ENCODE measurements around the gene C1QTNF1.
A peak's percentile ranks its signal among the peaks of the same experiment; 100 is the strongest.

Gene C1QTNF1

GRCh38 chr17:79042421-79043190 is 18.6 kb downstream of the C1QTNF1 start:
- peak; percentile 49 to 81 for DNase-seq

GRCh38 chr17:79043191-79043930 is 19.4 kb downstream of the C1QTNF1 start:
- DNase-seq = no peak

DNA sequence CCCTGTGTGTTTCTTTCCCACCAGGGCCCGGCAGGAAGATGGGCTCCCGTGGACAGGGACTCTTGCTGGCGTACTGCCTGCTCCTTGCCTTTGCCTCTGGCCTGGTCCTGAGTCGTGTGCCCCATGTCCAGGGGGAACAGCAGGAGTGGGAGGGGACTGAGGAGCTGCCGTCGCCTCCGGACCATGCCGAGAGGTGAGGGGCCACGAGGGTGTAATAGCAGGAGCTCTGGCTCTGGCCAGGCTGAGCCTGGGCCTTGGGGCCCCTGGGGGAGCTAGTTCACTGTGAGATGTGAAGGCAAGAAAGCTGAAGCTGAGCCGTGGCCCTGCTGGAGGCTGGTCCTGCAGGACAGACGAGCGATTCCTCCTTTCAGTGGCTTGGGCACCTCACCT is 20.0 kb downstream of the C1QTNF1 start:
- DNase-seq = no peak

- DNase-seq = no peak
These were observed 20.5 kb downstream of the C1QTNF1 start for GRCh38 chr17:79044462-79044861.

DNA sequence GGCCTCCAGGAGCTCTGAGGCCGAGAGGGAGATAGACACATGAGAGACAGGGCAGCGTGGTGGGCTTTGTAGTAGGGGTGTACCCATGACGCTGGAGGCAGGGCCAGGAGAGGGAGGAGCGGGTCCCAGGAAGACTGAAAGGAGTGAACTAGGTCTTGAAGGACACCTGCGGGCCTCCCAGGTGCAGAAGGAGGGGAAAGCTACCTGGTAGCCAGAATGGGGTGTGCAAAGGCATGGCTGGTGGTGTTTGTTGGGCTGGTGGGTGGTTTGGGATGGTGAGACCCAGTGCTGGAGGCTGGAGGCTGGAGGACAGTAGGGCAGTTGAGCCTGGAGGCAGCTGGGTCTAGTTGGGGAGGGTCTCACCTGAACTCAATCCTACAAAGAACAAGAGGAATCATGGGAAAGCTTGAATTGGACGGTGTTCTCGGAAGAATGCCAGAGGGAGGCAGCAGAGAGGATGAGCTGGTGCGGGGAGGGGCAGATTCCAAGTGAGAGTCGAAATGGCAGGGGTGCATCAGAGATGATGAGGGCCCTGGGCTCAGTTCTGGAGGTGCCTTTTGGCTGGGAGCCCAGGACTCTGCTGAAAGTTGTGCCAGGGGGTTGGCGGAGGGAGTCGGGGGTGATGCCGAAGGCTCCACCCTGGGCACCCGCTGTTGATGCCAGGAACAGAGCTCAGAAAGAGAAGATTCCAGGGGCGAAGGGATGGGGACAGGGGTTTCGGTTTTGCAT is 21.2 kb downstream of the C1QTNF1 start:
- DNase-seq = no peak

DNA sequence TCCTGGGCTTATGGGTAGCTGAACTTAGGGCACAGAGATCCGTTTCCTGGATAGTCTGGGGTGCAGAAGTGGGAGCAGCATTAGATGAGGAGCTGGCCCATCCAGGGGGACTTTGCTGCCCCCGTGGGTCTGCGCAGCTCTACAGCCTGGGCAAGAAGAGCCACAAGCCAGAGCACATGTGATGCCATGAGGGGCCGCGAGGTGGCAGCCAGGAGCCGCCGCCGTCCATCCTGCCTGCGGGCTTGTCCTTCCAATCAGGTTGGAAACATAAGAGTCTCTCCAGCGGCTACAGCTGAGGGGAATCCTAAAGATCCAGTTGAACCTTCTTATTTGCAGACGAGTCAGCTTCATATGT is 21.9 kb downstream of the C1QTNF1 start:
- peak; percentile 52 to 87 for DNase-seq

- no peak for DNase-seq
These were observed 22.4 kb downstream of the C1QTNF1 start for GRCh38 chr17:79046197-79046915.

DNA sequence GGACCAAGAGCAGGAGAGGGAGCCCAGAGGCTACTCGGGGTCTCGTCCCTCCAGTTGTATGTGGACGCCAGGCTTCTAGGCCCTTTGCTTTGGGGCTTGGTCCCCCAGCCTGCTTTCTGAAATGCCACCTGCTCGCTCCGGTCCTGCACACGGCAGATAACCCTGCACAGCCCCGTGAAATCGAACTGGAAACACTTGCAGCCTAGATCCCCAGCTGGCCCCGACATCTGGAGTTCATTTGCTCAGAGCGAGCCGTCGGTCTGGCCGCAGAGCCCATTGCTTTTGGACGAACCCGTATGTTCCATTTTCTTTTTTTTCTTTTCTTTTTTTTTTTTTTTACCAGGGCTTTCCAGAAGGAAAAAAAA is 22.9 kb downstream of the C1QTNF1 start:
- no peak for DNase-seq

GRCh38 chr17:79047291-79047920 is 23.4 kb downstream of the C1QTNF1 start:
- DNase-seq = no peak

DNA sequence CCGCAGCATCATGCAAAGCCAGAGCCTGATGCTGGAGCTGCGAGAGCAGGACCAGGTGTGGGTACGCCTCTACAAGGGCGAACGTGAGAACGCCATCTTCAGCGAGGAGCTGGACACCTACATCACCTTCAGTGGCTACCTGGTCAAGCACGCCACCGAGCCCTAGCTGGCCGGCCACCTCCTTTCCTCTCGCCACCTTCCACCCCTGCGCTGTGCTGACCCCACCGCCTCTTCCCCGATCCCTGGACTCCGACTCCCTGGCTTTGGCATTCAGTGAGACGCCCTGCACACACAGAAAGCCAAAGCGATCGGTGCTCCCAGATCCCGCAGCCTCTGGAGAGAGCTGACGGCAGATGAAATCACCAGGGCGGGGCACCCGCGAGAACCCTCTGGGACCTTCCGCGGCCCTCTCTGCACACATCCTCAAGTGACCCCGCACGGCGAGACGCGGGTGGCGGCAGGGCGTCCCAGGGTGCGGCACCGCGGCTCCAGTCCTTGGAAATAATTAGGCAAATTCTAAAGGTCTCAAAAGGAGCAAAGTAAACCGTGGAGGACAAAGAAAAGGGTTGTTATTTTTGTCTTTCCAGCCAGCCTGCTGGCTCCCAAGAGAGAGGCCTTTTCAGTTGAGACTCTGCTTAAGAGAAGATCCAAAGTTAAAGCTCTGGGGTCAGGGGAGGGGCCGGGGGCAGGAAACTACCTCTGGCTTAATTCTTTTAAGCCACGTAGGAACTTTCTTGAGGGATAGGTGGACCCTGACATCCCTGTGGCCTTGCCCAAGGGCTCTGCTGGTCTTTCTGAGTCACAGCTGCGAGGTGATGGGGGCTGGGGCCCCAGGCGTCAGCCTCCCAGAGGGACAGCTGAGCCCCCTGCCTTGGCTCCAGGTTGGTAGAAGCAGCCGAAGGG is 24.2 kb downstream of the C1QTNF1 start:
- no peak for DNase-seq

DNA sequence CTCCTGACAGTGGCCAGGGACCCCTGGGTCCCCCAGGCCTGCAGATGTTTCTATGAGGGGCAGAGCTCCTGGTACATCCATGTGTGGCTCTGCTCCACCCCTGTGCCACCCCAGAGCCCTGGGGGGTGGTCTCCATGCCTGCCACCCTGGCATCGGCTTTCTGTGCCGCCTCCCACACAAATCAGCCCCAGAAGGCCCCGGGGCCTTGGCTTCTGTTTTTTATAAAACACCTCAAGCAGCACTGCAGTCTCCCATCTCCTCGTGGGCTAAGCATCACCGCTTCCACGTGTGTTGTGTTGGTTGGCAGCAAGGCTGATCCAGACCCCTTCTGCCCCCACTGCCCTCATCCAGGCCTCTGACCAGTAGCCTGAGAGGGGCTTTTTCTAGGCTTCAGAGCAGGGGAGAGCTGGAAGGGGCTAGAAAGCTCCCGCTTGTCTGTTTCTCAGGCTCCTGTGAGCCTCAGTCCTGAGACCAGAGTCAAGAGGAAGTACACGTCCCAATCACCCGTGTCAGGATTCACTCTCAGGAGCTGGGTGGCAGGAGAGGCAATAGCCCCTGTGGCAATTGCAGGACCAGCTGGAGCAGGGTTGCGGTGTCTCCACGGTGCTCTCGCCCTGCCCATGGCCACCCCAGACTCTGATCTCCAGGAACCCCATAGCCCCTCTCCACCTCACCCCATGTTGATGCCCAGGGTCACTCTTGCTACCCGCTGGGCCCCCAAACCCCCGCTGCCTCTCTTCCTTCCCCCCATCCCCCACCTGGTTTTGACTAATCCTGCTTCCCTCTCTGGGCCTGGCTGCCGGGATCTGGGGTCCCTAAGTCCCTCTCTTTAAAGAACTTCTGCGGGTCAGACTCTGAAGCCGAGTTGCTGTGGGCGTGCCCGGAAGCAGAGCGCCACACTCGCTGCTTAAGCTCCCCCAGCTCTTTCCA is 25.1 kb downstream of the C1QTNF1 start:
- DNase-seq = no peak

GRCh38 chr17:79049821-79050220 is 25.9 kb downstream of the C1QTNF1 start:
- no peak for DNase-seq

DNA sequence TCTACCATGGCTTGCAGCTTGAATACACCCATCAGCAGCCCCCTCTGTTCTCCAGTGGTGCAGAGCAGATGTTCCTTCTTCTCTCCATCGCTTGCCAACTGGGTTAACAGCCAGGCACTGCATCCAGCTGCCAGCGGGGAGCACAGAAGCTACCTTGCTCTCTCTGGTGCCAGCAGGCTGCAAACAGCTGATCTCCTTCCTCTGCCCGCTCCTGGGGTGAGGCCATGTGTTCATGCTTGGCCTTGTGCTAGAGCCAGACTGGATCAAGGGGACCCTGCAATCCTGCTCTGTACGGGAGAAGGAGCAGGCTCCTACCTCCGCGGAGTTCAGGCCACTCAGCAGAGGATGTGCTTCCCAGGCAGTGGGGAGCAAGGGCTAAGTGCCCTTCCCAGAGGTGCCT is 26.6 kb downstream of the C1QTNF1 start:
- no peak for DNase-seq

GRCh38 chr17:79051306-79051705 is 27.3 kb downstream of the C1QTNF1 start:
- DNase-seq = no peak

DNA sequence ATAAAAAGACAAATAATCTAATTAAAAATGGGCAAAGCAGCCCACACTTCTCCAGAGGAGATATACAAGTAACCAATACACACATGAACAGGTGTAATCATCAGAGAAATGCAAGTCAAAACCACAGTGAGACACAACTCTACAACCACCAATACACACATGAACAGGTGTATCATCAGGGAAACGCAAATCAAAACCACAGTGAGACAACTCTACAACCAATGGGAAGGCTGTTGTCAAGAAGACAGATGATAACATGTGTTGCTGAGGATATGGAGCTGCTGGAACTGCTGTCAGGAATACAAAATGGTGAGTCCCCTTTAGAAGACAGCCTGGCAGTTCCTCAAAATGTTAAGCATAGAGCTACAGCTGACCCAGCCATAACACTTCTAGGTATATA is 28.2 kb downstream of the C1QTNF1 start:
- DNase-seq = no peak

DNA sequence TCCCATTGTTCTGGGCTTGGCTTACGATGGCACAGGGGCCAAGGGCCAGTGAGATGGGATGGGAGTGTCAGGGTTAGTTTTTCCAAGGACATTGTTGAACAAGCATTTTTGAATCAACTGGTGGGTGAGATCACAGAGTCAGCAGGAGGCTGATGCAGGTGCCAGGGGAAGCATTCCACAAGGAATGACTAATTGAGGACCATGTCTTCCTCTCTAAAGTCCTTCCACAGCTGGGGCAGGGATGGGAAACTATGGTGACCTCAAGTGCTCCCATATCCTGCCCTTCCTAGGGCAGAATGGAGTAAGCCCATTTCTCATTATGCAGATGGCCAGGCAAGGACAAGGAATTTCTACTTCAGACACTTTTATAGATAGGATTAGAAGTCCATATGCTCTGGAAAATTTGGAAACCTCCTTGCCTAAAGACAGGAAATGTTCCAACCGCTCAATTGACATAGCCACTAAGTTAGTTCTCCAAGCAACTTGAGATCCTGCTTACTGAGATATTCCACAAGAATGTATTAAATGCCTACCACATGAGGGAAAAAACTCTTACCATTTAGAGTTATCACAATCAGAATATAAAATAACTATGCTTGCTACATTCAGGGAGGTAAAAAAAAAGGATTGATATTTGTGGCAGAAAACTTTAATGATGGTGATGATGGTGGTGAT is 29.4 kb downstream of the C1QTNF1 start:
- DNase-seq = no peak

DNA sequence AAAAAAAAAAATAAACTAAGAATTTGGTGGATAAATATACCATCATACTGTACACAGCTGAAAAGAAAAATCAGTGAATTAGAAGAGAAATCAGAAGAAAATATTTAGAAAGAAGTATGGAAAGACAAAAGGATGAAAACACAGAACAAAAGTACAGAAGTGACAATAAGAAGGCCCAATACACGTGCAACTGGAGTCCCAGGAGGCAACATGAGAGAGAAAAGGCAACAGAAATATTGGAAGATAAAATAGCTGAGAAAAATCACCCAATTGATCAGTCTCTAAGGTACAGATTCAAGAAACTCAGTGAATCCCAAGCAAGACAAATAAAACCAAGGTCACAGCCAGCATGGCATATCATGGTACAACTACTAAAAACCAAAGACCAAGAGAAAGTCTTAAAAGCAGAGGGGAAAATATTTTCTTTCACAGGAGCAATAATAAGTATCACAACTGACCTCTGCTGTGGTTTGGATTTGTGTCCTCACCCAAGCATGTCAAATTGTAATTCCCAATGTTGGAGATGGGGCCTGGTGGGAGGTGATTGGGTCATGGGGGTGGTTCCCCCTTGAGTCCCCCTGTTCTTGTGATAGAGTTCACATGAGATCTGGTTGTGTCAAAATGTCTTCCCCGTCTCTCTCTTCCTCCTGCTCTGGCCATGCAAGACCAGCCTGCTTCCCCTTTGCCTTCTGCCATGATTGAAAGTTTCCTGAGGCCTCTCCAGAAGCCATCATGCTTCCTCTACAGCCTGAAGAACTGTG is 30.4 kb downstream of the C1QTNF1 start:
- peak; percentile 50 to 82 for DNase-seq

GRCh38 chr17:79055197-79055596 is 31.2 kb downstream of the C1QTNF1 start:
- DNase-seq = no peak

DNA sequence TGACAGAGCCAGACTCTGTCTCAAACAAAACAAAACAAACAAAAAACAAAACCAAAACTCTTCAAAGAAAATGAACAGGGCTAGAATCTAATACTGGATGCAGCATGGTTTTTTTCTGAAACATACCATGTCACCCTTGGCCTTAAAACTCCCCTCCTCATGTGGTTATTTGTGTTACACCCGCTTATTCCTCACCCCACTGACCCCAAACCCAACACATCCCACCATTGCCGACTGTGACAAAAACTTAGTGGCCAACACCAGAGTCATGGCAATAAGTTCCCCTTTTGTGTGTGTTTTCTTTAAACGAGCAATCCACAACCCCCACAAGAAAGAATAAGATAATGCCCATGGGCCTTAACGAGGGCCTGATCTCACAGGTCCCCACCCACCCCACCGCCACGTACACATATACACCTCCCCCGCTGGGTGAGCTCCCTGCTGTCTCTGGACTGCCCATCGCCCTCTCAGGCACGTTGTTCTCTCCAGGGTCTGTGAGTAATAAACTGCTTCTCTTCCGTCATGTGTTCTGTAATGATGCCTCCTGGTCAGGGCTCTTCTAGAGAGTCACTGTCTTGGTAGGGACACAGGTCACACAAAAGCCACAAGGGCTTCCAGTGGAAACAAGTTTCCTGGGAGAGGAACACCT is 33.9 kb downstream of the C1QTNF1 start:
- peak in 1 of 2 donors; percentile 63 for DNase-seq
